ENCODE results near the gene DNAJC4.
A peak's percentile ranks its signal among the peaks of the same experiment; 100 is the strongest.

DNAJC4 gene

DNA sequence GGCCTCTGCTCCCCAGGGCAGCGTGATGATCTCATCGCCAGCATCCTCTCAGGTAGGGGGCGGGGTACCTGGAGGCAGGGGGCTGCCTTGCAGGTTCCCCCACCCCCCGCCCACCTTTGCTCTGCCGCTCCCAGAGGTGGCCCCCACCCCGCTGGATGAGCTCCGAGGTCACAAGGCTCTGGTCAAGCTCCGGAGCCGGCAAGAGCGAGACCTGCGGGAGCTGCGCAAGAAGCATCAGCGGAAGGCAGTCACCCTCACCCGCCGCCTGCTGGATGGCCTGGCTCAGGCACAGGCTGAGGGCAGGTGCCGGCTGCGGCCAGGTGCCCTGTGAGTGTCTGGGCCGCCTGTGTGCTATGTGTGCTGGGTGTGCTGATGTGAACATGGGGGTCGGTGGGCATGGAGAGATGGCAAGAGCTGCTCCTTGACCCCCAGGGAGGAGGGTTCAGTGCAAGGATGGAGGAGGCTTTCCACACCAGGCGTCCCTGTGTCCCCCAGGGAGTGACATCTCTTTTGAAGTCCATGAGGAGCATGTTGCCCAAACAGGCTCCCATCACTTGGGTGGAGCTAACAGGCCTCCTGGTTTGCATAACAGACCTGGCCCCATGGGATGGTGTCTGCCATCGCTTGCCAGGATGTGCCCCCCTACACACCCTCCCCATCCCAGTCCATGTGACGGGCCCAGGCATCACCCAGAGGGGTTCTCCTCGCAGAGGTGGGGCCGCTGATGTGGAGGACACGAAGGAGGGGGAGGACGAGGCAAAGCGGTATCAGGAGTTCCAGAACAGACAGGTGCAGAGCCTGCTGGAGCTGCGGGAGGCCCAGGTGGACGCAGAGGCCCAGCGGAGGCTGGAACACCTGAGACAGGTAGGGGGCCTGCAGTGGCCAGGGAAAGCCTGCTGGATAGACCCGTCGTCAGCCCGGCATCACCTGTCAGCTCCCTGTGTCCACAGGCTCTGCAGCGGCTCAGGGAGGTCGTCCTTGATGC is 35.1 kb downstream of the DNAJC4 start:
- H3K36me3 Mint-ChIP-seq = no peaks in the 10 kb centered on the region
- peaks cover 13% of the 10 kb centered on the region for H3K4me1 Mint-ChIP-seq
- no peaks in the 10 kb centered on the region for H3K9me3 Mint-ChIP-seq
- no peak overlapping the region for H3K27ac Mint-ChIP-seq
- no peaks in the 10 kb centered on the region for H3K27me3 Mint-ChIP-seq
- no peak overlapping the region for H3K4me3 Mint-ChIP-seq

DNA sequence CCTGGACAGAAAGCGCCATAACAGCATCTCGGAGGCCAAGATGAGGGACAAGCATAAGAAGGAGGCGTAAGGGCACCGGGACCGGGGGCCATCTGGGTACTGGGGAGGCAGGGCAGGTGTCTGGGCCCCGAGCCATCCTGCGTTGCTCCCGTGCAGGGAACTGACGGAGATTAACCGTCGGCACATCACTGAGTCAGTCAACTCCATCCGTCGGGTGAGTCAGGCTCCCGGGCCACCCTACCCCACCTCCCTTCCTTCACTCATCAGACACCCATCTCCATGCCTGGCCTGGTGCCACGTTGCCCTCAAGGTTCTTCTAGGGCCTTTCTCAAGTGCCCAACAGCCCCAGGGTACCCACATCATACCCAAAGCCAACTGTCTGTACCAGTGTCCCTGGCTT is 36.0 kb downstream of the DNAJC4 start:
- peaks cover 13% of the 10 kb centered on the region for H3K4me1 Mint-ChIP-seq
- H3K27me3 Mint-ChIP-seq = no peaks in the 10 kb centered on the region
- no peaks in the 10 kb centered on the region for H3K36me3 Mint-ChIP-seq
- no peaks in the 10 kb centered on the region for H3K9me3 Mint-ChIP-seq
- no peak overlapping the region for H3K27ac Mint-ChIP-seq
- H3K4me3 Mint-ChIP-seq = no peak overlapping the region

DNA sequence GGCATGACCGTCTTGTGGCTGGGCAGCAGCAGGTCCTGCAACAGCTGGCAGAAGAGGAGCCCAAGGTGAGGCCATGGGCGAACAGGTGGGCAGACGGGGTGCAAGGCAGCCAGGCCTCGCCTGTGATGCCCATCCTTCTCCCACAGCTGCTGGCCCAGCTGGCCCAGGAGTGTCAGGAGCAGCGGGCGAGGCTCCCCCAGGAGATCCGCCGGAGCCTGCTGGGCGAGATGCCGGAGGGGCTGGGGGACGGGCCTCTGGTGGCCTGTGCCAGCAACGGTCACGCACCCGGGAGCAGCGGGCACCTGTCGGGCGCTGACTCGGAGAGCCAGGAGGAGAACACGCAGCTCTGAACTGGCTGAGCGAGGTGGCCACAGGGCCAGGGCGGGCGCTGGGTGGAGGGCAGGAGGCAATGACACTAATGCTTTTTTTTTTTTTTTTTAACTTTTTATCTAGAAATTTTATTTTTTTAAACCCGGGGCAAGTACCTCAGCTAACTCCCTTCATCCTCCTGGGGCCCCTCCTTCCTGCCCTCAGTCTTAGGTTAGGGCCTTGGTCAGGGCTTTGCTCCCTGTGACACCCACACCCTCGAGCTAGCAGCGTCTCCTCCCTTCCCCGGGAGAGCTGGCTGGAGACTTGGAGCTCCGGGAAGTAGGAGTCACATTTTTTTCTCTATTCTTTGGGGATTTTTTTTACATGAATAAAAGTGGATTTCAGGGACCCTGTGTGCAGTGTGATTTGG is 37.0 kb downstream of the DNAJC4 start:
- no peaks in the 10 kb centered on the region for H3K36me3 Mint-ChIP-seq
- H3K27me3 Mint-ChIP-seq = no peaks in the 10 kb centered on the region
- H3K9me3 Mint-ChIP-seq = no peaks in the 10 kb centered on the region
- H3K4me1 Mint-ChIP-seq = peaks cover 13% of the 10 kb centered on the region
- no peak overlapping the region for H3K27ac Mint-ChIP-seq
- H3K4me3 Mint-ChIP-seq = no peak overlapping the region

DNA sequence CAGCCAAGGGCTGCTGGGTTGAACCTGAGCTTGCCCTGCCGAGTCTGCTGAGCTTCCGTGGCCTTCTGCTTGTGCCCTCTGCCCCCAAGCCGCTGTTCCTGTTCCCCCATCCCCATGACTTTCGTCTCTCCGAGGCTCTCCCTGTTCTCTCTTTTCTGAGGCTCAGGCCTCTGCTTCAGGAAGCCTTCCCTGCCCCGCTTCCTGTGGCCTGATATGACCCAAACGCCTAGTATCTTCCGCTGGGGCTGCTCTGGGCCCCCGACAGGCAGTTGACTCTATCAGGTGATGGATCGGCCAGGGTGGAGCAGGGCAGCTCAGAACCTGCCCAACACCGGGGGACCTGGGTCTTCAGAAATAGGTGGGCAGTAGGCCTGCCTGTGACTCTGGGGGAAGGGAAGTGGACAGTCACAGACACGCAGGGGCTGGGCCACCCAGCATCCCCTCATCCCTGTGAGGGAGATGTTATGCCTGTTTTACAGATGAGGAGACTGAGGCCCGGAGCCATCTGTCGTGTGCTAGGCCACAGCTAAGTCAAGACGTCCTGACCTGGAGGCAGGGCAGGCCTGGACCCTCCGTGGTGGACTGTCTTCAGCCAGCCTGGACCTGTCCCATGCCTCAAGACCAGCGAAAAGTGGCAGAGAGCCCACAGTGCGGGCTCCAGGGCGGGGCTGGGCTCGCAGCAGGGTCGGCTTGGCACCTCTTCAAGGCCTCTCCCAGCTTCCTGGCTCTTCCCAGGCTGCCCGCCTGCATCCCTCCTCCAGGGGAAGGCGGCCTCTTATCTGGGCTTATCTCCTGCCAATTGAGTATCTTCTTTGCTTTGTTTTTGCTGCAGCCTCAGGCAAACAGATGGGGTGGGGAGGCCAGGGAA is 37.9 kb downstream of the DNAJC4 start:
- H3K36me3 Mint-ChIP-seq = no peaks in the 10 kb centered on the region
- no peaks in the 10 kb centered on the region for H3K9me3 Mint-ChIP-seq
- peaks cover 13% of the 10 kb centered on the region for H3K4me1 Mint-ChIP-seq
- H3K4me3 Mint-ChIP-seq = peak overlapping the region; percentile 97
- H3K27ac Mint-ChIP-seq = peak overlapping the region; percentile 94
- no peaks in the 10 kb centered on the region for H3K27me3 Mint-ChIP-seq

DNA sequence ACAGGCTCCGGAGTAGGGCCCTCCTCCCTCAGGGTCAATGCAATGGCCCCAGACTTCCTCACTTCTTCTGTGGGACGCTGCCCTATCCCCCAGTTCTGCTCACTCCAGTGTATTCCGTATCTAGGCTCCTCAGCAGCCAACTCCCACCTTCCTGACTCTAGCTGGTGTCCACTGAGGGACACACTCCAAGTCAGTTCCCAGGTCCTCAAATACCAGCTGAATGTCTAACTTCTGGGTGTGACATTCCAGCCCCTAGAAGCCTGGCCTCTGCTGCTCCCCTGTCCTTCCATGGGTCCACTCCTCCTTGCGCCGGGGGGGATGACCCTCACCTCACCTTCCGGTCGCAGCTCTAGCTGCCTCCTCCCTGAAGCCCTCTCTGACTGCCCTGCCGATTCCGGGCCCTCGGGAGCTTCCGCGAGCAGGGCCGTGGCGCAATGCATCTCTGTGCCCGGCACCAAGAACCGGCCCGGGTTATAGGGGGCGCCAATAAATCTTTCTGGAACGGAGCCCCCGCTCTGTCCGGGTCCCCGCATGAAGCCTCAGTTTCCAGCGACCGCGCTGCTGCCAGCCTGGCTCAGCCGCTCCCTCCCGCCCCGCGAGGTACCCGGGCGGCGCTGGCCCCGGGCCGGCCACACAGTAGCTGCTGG is 38.7 kb downstream of the DNAJC4 start:
- no peaks in the 10 kb centered on the region for H3K27me3 Mint-ChIP-seq
- H3K27ac Mint-ChIP-seq = peak overlapping the region; percentile 94
- peaks cover 13% of the 10 kb centered on the region for H3K4me1 Mint-ChIP-seq
- no peaks in the 10 kb centered on the region for H3K36me3 Mint-ChIP-seq
- no peaks in the 10 kb centered on the region for H3K9me3 Mint-ChIP-seq
- H3K4me3 Mint-ChIP-seq = peak overlapping the region; percentile 97

DNA sequence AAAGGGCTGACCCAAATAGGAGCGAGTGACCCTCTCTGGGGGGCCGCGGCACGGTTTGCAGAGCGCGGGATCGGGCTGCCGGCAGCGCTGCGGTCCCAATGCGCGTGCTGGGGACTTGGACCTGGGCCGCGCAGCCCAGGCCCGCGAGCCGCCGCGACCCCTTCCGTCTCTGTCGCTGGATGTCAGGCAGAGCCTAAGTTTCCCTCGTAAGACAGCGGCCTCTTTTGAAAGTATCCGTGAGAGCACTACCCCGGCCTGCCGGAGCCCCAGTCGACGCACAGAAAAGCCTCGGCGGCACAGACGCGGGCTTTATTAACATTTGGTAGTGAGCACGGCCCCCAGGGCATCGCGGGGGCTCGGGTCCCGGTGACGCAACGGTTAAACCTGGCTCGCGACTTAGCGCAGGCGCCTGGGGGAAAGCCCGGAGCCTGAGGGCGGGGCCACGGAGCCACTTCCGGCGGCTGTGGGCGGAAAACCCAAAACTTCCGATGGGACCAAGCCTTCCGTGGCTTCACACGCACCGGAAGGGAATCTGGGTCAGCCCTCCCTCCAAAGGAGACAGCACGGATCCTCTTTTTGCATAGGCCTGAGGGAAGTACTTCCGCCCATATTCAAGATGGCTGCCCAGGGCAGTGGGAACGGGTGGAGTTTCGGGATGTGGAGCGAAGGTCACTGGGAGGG is 39.3 kb downstream of the DNAJC4 start:
- H3K27me3 Mint-ChIP-seq = no peaks in the 10 kb centered on the region
- peaks cover 13% of the 10 kb centered on the region for H3K4me1 Mint-ChIP-seq
- no peaks in the 10 kb centered on the region for H3K36me3 Mint-ChIP-seq

DNA sequence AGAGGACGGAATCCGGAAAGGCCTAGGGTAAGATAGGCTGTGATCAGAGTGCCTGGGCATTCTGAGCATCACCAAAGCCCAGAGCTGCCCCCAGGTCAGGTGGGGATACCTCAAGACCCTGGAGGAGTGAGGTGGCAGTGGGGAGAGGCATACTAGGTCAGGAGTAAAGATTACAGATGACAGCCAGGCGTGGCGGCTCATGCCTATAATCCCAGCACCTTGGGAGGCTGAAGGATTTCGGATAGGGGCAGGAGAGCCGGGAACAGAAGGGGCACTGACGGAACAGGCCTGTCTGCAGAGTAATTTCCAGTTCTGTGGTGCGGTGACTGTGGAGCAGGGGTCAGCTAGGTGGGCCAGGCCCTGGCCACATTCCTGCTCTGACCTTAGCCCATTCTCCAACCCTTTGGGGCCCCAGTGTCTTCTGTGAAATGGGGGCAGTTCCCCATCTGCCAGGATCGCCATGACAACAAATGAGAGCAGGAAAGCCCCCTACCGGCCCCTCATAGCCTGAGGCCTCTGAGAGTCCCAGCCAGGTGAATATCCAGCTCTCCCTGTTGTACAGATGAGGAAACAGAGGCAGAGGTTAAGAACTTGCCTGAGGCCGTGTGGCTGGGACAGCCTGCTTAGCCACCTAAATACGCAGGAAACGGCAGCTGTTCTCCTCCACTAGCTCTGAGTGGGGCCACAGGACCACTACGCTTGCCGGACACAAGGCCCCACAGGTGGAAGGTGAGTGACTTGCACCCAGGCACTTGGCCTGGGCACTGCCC is 44.9 kb downstream of the DNAJC4 start:
- Mint-ChIP-seq H3K4me1 (no peaks in the 10 kb centered on the region), H3K4me3 (no peak overlapping the region), H3K36me3 (peaks cover 2% of the 10 kb centered on the region), H3K9me3 (no peaks in the 10 kb centered on the region), H3K27me3 (no peaks in the 10 kb centered on the region), H3K27ac (no peak overlapping the region)

More for the DNA sequence above, 39.3 kb downstream of the DNAJC4 start:
- peak overlapping the region; percentile 97 for H3K27ac Mint-ChIP-seq
- H3K9me3 Mint-ChIP-seq = no peaks in the 10 kb centered on the region
- peak overlapping the region; percentile 97 for H3K4me3 Mint-ChIP-seq

DNA sequence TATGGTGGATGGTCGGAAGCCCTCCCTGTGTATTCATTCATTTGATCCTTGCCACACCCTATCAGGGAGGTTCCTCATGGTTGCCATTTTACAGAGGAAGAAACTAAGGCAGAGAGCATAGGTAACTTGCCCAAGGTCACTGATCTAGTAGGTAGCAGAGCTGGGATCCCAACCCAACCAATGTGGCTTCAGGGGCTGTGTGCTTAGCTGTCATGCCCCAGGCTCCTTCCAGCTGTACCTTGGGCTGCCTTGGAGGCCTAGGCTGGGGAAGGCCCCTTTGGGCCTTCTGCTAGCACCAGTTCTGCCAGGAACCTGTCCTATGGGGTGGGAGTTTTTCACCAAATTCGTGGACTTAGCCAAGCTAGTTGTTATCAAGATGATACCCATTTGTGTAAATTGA is 45.5 kb downstream of the DNAJC4 start:
- Mint-ChIP-seq H3K27ac (no peak overlapping the region), H3K27me3 (no peaks in the 10 kb centered on the region), H3K9me3 (no peaks in the 10 kb centered on the region), H3K4me1 (no peaks in the 10 kb centered on the region), H3K36me3 (peaks cover 2% of the 10 kb centered on the region), H3K4me3 (no peak overlapping the region)

DNA sequence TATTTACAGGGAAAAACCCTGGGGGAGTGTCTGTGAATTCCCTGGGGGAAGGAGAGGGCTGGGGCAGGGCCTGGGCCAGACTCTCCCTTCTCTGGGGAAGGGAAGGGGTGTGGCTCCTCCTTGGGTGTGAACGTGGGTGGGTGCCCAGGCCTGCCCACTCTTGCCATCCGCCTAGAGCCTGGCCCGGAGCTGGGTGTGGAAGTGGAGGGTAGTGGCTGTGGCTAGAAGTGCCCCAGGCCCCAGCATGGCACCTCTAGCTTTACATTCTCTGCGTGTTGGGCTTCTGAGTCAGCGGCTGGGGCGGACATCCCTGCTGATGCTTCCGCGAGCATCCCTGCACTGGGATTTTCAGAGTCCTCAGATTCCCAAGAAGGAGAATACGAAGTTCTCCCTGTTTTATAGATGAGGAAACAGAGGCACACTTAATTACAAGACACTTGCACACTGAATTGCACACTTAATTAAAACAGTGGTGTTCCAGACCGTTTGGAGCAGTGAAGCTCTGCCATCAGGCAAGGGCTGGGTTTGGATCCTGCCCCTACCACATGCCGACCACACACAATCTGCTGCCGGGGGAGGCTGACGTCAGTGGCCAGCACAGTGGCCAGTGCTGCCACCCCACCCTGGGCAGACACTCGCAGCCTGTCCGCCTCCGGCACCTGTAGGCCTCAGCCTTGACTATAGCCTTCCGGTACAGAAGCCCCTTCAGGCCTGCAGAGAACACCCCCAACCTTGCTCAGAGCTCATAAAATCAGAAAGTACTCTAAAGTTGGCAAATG is 46.5 kb downstream of the DNAJC4 start:
- no peaks in the 10 kb centered on the region for H3K27me3 Mint-ChIP-seq
- H3K36me3 Mint-ChIP-seq = peaks cover 2% of the 10 kb centered on the region
- H3K4me3 Mint-ChIP-seq = no peak overlapping the region
- H3K4me1 Mint-ChIP-seq = no peaks in the 10 kb centered on the region
- H3K9me3 Mint-ChIP-seq = no peaks in the 10 kb centered on the region
- no peak overlapping the region for H3K27ac Mint-ChIP-seq

DNA sequence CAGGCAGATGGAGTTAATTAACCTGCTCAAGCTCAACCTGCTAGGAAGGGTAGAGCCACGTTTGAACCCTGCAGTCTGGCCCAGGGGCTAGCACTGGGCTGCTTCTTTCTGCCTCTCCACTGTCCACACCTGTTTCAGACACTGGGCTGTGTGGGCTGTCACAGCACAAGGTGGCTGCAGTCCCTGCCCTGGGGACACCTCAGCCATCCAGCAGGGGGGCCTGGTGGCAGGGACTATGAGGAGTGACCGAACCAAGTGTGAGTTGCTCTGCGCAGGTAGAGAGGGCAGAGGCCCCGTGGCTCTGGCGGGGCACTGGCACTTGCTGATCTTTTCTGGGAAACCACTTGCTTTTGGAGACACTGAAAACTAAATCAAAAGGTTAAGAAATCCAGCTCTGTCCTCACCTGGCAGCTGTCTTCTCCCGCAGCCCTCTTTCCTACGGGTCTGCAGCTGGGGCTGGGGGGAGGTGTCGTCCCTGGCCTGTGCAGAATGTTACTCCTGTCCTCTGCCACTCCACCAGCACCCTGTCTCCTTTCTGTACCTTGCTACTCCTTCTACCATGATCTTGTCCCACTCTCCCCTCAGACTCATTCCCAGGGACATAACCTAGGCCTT is 48.3 kb downstream of the DNAJC4 start:
- no peaks in the 10 kb centered on the region for H3K9me3 Mint-ChIP-seq
- H3K27me3 Mint-ChIP-seq = no peaks in the 10 kb centered on the region
- H3K36me3 Mint-ChIP-seq = peaks cover 2% of the 10 kb centered on the region
- H3K4me3 Mint-ChIP-seq = no peak overlapping the region
- peaks cover 8% of the 10 kb centered on the region for H3K4me1 Mint-ChIP-seq
- peak overlapping the region; percentile 21 for H3K27ac Mint-ChIP-seq

DNA sequence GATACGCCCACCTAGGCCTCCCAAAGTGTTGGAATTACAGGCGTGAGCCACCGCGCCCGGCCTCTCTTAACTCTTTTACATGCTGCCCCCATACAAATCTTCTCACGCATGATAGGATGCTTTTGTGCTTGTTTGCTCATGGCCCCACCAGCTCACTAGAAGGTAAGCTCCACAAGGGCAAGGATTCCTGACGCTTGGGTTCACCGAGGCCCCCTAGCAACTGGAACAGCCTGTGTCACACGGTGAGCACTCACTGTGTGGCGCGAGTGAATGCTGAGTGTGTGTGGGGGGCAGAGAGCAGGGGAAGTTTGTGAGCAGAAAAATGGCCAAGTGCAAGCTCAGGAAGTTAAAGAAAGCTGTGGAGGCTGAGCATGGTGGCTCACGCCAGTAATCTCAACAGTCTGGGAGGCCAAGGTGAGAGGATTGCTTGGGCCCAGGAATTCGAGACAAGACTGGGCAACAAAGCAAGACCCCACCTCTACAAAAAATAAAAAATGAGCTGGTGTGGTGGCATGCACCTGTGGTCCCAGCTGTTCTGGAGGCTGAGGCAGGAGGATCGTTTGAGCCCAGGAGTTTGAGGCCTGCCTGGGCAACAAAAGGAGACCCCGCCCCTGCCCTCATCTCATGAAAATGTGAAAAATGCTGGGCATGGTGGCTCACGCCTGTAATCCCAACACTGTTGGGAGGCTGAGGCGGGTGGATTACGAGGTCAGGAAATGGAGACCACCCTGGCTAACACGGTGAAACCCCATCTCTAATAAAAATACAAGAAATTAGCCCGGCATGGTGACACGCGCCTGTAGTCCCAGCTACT is 51.8 kb downstream of the DNAJC4 start:
- peaks cover 20% of the 10 kb centered on the region for H3K4me1 Mint-ChIP-seq
- H3K27ac Mint-ChIP-seq = no peak overlapping the region
- H3K36me3 Mint-ChIP-seq = peaks cover 2% of the 10 kb centered on the region
- no peaks in the 10 kb centered on the region for H3K27me3 Mint-ChIP-seq
- H3K9me3 Mint-ChIP-seq = no peaks in the 10 kb centered on the region
- no peak overlapping the region for H3K4me3 Mint-ChIP-seq

DNA sequence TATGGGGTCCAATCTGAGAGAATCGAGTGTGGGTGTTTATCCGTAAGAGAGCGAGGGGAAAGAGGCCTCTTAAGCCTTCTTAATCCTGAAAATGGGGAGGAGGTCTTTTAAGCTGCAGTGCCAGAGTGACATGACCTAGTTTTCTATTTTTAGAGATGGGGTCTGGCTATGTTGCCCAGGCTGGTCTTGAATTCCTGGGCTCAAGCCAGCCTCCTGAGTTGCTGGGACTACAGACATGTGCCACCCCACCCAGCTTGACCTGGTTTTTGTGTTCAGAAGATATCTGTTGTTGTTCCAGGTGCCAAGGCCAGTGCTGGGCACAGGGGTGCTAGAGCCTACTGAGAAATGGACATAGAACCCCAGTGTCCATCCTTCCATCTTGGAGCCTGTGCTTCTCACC is 52.7 kb downstream of the DNAJC4 start:
- Mint-ChIP-seq H3K9me3 (no peaks in the 10 kb centered on the region), H3K27me3 (no peaks in the 10 kb centered on the region), H3K4me1 (peaks cover 20% of the 10 kb centered on the region), H3K27ac (no peak overlapping the region), H3K36me3 (peaks cover 2% of the 10 kb centered on the region), H3K4me3 (peak overlapping the region; percentile 19)

Measured in activated naive CD4-positive, alpha-beta T cell treated with anti-CD3 and anti-CD28 coated beads, Interleukin-2, amount 50 U/mL, for 24 hours (primary cell).